Stimulated activated CD4-positive, alpha-beta T cell treated with anti-CD3 and anti-CD28 coated beads, Interleukin-2, amount 100 ng/mL, for 48 hours (primary cell): ENCODE measurements around the gene MORC1.

Experiments
- DNase-seq, 2 donors: peaks; one replicate each; pipeline ENCODE4 v3.0.0-alpha.2; 2020

Gene MORC1

GRCh38 chr3:109026821-109027220 is 91.1 kb downstream of the MORC1 start:
- DNase-seq: no peak

- DNase-seq: no peak
Observed at GRCh38 chr3:109025896-109026295, 92.0 kb downstream of the MORC1 start.

GRCh38 chr3:109023656-109024254 is 94.2 kb downstream of the MORC1 start:
- peak; percentile 18 to 21 for DNase-seq

- no peak for DNase-seq
Observed at GRCh38 chr3:109023167-109023566, 94.8 kb downstream of the MORC1 start.

- no peak for DNase-seq
Observed at GRCh38 chr3:109021556-109021955, 96.4 kb downstream of the MORC1 start.

GRCh38 chr3:109018828-109019227 is 99.1 kb downstream of the MORC1 start:
- no peak for DNase-seq

- DNase-seq: no peak
Observed at GRCh38 chr3:109005443-109005842, 112.5 kb downstream of the MORC1 start.

GRCh38 chr3:108998436-108998835 is 119.5 kb downstream of the MORC1 start:
- no peak for DNase-seq

GRCh38 chr3:108985844-108986243 is 132.1 kb downstream of the MORC1 start:
- no peak for DNase-seq

GRCh38 chr3:108983051-108983450 is 134.9 kb downstream of the MORC1 start:
- no peak for DNase-seq

- no peak for DNase-seq
Observed at GRCh38 chr3:108976058-108976457, 141.9 kb downstream of the MORC1 start.

GRCh38 chr3:108973019-108973418 is 144.9 kb downstream of the MORC1 start:
- DNase-seq: no peak

GRCh38 chr3:108972482-108972881 is 145.5 kb downstream of the MORC1 start:
- no peak for DNase-seq

- no peak for DNase-seq
Observed at GRCh38 chr3:108970561-108970960, 147.4 kb downstream of the MORC1 start.

GRCh38 chr3:108966773-108967172 is 151.2 kb downstream of the MORC1 start:
- no peak for DNase-seq

- DNase-seq: no peak
Observed at GRCh38 chr3:108959017-108959416, 158.9 kb downstream of the MORC1 start.

GRCh38 chr3:108953700-108954099 is 164.2 kb downstream of the MORC1 start, which contains the start of gene GUCA1C:
GUCA1C (minus strand) TSS chr3:108953879; CDS start chr3:108953762, 117 bp downstream.
- DNase-seq: no peak

GRCh38 chr3:108953210-108953609 is 164.7 kb downstream of the MORC1 start:
- no peak for DNase-seq

GRCh38 chr3:108951820-108952501 is 166.0 kb downstream of the MORC1 start:
- no peak for DNase-seq

GRCh38 chr3:108947855-108948254 is 170.1 kb downstream of the MORC1 start:
- no peak for DNase-seq

GRCh38 chr3:108946292-108947285 is 171.3 kb downstream of the MORC1 start:
- DNase-seq: no peak

- no peak for DNase-seq
Observed at GRCh38 chr3:108940568-108941263, 177.2 kb downstream of the MORC1 start.

- no peak for DNase-seq
Observed at GRCh38 chr3:108940166-108940565, 177.8 kb downstream of the MORC1 start.
